Ovary (tissue), 9 donors: ENCODE measurements around the gene MSH4. TPM values are rescaled to one million over a fixed set of nuclear protein-coding genes. Genes with fewer than 3 reads are reported as not detected.

Experiments
- DNase-seq, 5 donors: peaks; one replicate each; pipeline ENCODE4 v3.0.0-alpha.2; 2019 to 2020
- H3K27ac ChIP-seq, 2 donors: fragments of 200-600 bp; one replicate each; pipeline versions ENCODE4 v1.5.1 to v1.8.0; 2019 to 2022
- H3K27me3 ChIP-seq: fragments of 200-600 bp; one replicate; pipeline ENCODE4 v1.8.0; 2022
- H3K36me3 ChIP-seq: fragments of 200-600 bp; sonication (generic); one replicate; pipeline ENCODE4 v1.5.1; 2019
- H3K4me1 ChIP-seq: one replicate; pipeline ENCODE4 v1.8.1; 2013; ENCODE audit warnings: mild to moderate bottlenecking, moderate library complexity; ENCODE audit not compliant: insufficient read depth
- H3K4me3 ChIP-seq: fragments of 200-600 bp; sonication (generic); one replicate; pipeline ENCODE4 v1.5.1; 2017
- H3K9me3 ChIP-seq, 2 donors: fragments of 200-600 bp in 1 of 2; sonication (generic) in 1 of 2; one replicate each; pipeline versions ENCODE4 v1.5.1 to v1.8.1; 2013 to 2019; ENCODE audit warnings: mild to moderate bottlenecking in 1 of 2, moderate library complexity in 1 of 2
- EP300 ChIP-seq: sonication (generic); formaldehyde crosslinking; IDR thresholded peaks from one replicate; pipeline ENCODE4 v1.6.1; 2017; ENCODE audit warnings: antibody characterized with exemption
- POLR2A ChIP-seq: fragments of 450-650 bp; IDR thresholded peaks from one replicate; pipeline ENCODE4 v1.6.1; 2017; ENCODE audit warnings: antibody characterized with exemption, mild to moderate bottlenecking, moderate library complexity
- WGBS, 3 donors: extraction: QIAGEN DNeasy Blood & Tissue Kit in 1 of 3; methylation state at CpG; one replicate each; pipeline versions ENCODE4 v1.1.5 to v1.1.7; 2013 to 2017; 5-methylcytosine and 5-hydroxymethylcytosine counted together
- intact Hi-C, 4 donors: fragments of 100-400 bp; cut with DNase I; formaldehyde crosslinking; loops; one replicate each; pipeline versions ENCODE4 v1.11.0 to v1.15.1; 2022 to 2023
- polyA plus RNA-seq, 2 donors: library from polyadenylated mRNA; stranded (reverse); fragments of 200-250 nt in 1 of 2; fragments of 350-450 nt in 1 of 2; fragmentation: Illumina TruSeq in 1 of 2; extraction: RNeasy Lipid Tissue Mini Kit (QIAGEN cat#74804) in 1 of 2; gene quantifications; one replicate each; pipeline ENCODE4 v1.2.3, GENCODE V29; 2013 to 2014
- total RNA-seq, 7 donors: library from RNA; depleted of rRNA in 2 of 7; stranded (reverse); fragments of >200 nt in 2 of 7; fragmentation: NEBNext Ultra II Directional in 3 of 7; extraction: Animal tissue kit (Norgen Biotek cat#: 25700) in 3 of 7; gene quantifications; one replicate each; pipeline versions ENCODE4 v1.1.0 to v1.2.4, GENCODE V29; 2016 to 2023
- TF ChIP-seq, protein P1 (sequence below), 3 donors: fragments of 450-650 bp in 2 of 3; fragments of 200-600 bp in 1 of 3; IDR thresholded peaks; one replicate each; pipeline versions ENCODE4 v1.5.1 to v1.8.0; 2016 to 2022; ENCODE audit warnings: antibody characterized with exemption in 3 of 3, mild to moderate bottlenecking in 1 of 3
- donor health status: DM: no; HTN: no; CAD: no; lungs with moderate emphysema.
- donor health status: DM: no; HTN: no; CAD: no.
- donor health status: Bipolar disorder and iron deficiency.
- donor health status: DM: yes; HTN: yes; CAD: no.
- donor health status: DM: no; HTN: no; CAD: no.
- donor health status: DM: yes; HTN: yes; CAD: no.

The MSH4 gene
- total and polyA plus RNA-seq, 9 donors, result 0.07 to 0.88 (median 0.53) TPM

DNA sequence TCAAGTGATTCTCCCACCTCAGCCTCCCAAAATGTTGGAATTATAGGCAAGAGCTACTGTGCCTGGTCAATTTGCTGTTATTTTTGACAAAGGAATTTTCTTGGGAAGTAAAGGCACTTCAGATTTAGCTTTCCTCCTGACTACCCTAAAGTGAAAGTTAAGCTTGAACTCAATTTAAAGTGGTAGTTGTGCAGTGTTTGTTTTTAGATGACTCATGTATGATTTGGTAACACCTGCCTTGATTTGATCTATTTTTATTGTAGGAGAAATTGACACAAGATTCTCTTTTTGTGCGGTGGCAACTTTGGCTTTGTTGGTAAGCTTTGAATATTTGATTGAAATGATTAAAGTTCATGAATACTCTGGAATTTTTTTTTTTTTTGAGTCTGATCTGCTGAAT lies 5.7 kb upstream of the MSH4 start:
- no peak for DNase-seq
- 80 to 90% (median 82%) methylated on average over 1 of the region's 1 CpG for WGBS, 3 donors
- Histone ChIP-seq H3K27me3 (no peaks in the 10 kb centered on the region), H3K36me3 (no peaks in the 10 kb centered on the region), H3K4me1 (peaks cover 5% of the 10 kb centered on the region), H3K9me3 (no peaks in the 10 kb centered on the region), H3K4me3 (no peak overlapping the region), H3K27ac (no peak overlapping the region)
- intact Hi-C loops, result no loop called here
- no peak for TF ChIP-seq POLR2A
- no peak for TF ChIP-seq EP300

DNA sequence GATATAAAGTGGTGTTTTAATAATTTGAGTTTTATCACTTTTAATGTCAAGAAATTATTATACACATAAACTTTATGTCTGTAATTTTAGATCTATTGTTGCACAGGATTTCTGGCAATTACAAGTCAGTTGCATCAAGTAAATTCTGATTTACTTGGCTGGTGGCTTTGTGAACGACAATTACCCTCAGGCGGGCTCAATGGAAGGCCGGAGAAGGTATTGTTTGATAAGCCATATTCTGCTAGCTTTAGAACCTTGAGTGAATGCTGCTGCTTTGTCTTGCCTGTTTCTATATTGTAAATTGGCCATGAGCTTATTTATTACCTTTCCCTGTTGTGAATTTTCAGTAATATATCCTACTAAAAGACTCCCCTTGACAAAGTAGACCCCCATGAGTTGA lies 4.6 kb upstream of the MSH4 start:
- Histone ChIP-seq H3K4me1 (peaks cover 5% of the 10 kb centered on the region), H3K36me3 (no peaks in the 10 kb centered on the region), H3K27me3 (no peaks in the 10 kb centered on the region), H3K4me3 (no peak overlapping the region), H3K9me3 (no peaks in the 10 kb centered on the region), H3K27ac (no peak overlapping the region)
- intact Hi-C loops, result no loop called here
- 95 to 97% (median 96%) methylated on average over 3 of the region's 3 CpGs for WGBS, 3 donors
- DNase-seq, result no peak
- TF ChIP-seq POLR2A, result no peak
- TF ChIP-seq, protein P1, sequence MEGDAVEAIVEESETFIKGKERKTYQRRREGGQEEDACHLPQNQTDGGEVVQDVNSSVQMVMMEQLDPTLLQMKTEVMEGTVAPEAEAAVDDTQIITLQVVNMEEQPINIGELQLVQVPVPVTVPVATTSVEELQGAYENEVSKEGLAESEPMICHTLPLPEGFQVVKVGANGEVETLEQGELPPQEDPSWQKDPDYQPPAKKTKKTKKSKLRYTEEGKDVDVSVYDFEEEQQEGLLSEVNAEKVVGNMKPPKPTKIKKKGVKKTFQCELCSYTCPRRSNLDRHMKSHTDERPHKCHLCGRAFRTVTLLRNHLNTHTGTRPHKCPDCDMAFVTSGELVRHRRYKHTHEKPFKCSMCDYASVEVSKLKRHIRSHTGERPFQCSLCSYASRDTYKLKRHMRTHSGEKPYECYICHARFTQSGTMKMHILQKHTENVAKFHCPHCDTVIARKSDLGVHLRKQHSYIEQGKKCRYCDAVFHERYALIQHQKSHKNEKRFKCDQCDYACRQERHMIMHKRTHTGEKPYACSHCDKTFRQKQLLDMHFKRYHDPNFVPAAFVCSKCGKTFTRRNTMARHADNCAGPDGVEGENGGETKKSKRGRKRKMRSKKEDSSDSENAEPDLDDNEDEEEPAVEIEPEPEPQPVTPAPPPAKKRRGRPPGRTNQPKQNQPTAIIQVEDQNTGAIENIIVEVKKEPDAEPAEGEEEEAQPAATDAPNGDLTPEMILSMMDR (IDR thresholded peaks at IDR 0.05), result no peak
- no peak for TF ChIP-seq EP300

DNA sequence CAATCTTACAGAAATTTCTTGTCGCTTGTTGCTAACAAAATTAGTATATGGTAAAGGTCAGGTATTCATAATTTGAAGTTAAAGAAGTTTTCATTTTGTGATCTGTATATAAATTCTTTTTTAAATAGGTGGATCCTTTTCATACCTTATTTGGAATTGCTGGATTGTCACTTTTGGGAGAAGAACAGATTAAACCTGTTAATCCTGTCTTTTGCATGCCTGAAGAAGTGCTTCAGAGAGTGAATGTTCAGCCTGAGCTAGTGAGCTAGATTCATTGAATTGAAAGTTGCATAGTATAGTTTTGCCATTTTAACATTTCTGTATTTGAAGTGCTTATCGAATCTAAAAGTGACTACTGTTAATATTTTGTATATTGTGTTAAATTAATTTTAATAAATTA lies 2.3 kb upstream of the MSH4 start:
- H3K36me3 ChIP-seq, result no peaks in the 10 kb centered on the region
- 96 to 97% (median 96%) methylated on average over 2 of the region's 2 CpGs for WGBS, 3 donors
- no peaks in the 10 kb centered on the region for H3K27me3 ChIP-seq
- no peak for DNase-seq
- H3K4me3 ChIP-seq, result no peak overlapping the region
- H3K4me1 ChIP-seq, result no peaks in the 10 kb centered on the region
- H3K27ac ChIP-seq, result no peak overlapping the region
- no peak for TF ChIP-seq EP300
- no peak for TF ChIP-seq POLR2A
- TF ChIP-seq, protein P1 (IDR thresholded peaks at IDR 0.05), result no peak
- intact Hi-C loops, result no loop called here
- no peaks in the 10 kb centered on the region for H3K9me3 ChIP-seq

DNA sequence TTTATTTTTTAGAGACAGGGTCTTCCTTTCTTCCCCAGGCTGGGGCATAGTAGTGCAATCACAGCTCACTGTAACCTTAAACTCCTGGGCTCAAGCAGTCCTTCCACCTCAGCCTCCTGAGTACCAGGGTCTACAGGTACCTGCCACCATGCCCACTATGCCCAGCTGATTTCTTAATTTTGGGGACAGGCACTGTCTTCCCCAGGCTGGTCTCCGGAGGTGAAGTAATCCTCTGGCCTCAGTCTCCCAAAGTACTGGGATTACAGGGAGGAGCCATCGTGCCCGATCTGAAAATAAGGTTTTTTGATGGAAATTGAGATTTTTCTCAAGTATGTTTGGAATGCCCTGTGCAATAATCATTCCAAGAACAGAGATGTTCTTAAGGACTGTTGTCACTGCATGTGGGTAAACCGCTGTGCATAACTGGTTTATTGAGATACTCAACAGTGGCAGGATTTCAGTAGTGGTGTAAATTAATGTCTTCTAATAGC lies 934 bp upstream of the MSH4 start:
- Histone ChIP-seq H3K27ac (no peak overlapping the region), H3K27me3 (no peaks in the 10 kb centered on the region), H3K4me1 (no peaks in the 10 kb centered on the region), H3K4me3 (no peak overlapping the region), H3K36me3 (no peaks in the 10 kb centered on the region), H3K9me3 (no peaks in the 10 kb centered on the region)
- intact Hi-C loops, result no loop called here
- WGBS, 3 donors, result 94 to 95% (median 94%) methylated on average over 4 of the region's 4 CpGs
- TF ChIP-seq POLR2A, result no peak
- TF ChIP-seq, protein P1 (IDR thresholded peaks at IDR 0.05), result no peak
- no peak for TF ChIP-seq EP300
- no peak for DNase-seq

DNA sequence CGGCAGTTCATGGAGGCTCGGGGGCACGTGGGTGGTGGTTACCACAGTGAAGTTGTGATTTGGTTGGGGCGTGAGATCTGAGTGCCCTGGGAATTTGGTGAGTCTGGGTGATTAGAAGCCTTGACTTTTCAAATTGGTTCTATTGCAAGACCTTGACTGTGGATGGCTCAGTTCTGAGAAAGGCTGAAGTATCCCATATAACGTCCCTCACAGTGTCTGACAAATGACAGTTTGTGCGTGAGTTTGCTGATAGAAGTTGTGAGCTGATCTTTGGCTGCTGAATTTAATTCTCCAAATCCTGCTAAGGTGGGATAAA lies 549 bp downstream of the MSH4 start:
- DNase-seq, result no peak
- no peaks in the 10 kb centered on the region for H3K36me3 ChIP-seq
- no peaks in the 10 kb centered on the region for H3K4me1 ChIP-seq
- intact Hi-C loops, result no loop called here
- H3K9me3 ChIP-seq, result no peaks in the 10 kb centered on the region
- H3K4me3 ChIP-seq, result no peak overlapping the region
- 75 to 88% (median 83%) methylated on average over 6 of the region's 6 CpGs for WGBS, 3 donors
- no peak for TF ChIP-seq EP300
- TF ChIP-seq POLR2A, result no peak
- TF ChIP-seq, protein P1 (IDR thresholded peaks at IDR 0.05), result no peak
- no peaks in the 10 kb centered on the region for H3K27me3 ChIP-seq
- no peak overlapping the region for H3K27ac ChIP-seq
